ENCODE data around the gene JMJD4. TPM values are rescaled to one million over a fixed set of nuclear protein-coding genes. Genes with fewer than 3 reads are reported as not detected.

Gene JMJD4
- total and polyA plus RNA-seq, 2 of the 4 experiments (the other 2 are of a cell fraction) = 24.6 to 28.5 TPM

DNA sequence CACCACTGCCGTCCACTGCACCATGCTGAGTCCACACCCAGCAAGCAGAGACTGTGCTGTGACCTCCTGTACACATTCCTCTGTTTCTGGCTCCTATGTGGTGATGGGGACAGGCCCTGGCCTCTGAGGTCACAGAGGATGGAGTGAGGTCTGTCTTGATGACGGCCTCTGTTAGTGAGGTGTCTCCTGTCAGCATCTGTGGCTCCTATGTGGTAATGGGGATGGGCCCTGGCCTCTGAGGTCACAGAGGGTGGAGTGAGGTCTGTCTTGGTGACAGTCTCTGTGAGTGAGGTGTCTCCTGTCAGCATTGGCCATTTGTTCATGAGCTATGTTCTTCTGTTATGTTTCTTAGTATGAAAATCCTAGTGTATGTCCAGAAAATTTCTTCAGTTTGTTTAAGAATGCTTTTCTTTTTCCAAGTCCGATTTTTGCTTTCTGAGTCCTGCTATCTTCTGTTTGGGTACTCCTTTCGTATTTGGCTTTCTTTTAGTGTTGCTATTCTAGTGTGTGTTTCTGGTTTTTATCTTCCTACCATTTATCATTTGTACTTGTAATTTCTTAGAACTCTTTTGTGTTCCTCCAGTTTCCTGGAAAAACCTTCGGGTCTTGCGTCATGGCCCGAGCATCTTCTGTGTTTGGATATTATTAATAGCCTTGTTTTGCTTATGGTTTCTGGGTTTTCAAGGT lies 13.5 kb upstream of the JMJD4 start:
- Histone ChIP-seq H2AK5ac (ENCODE audit: low read depth, low read length) (no peak overlapping the region), H3K4me1 (ENCODE audit: control insufficient read depth, insufficient read depth, low read length) (peaks cover 3% of the 10 kb centered on the region; the same call in 1 of the 2 replicates), H3K4me2 (ENCODE audit: low read depth, low read length) (no peak overlapping the region; the same call in 1 of the 2 replicates), H4K91ac (ENCODE audit: insufficient read depth, low read depth, low read length) (no peak overlapping the region), H3K9ac (ENCODE audit: low read depth, low read length) (no peak overlapping the region), H2BK5ac (ENCODE audit: low read depth, low read length, poor library complexity, severe bottlenecking) (no peak overlapping the region), H3K27me3 (ENCODE audit: control insufficient read depth, insufficient read depth, low read length) (no peaks in the 10 kb centered on the region), H3K79me1 (ENCODE audit: low read depth in 1 of 2, low read length in 2 of 2) (peaks cover 42 to 83% of the 10 kb centered on the region in 2 experiments), H3K56ac (ENCODE audit: extremely low read depth, insufficient read depth, low read length) (no peak overlapping the region), H2BK20ac (ENCODE audit: low read depth, low read length) (no peak overlapping the region), H3K27ac (ENCODE audit: insufficient read depth, low read length) (no peak overlapping the region), H3K4me3 (ENCODE audit: insufficient read depth, low read depth, low read length) (no peak overlapping the region), H3K4ac (ENCODE audit: low read depth, low read length) (no peak overlapping the region), H3K14ac (replicated peaks; ENCODE audit: low read depth, low read length) (no peak overlapping the region), H3K18ac (ENCODE audit: low read depth, low read length) (no peak overlapping the region), H3K9me1 (ENCODE audit: insufficient read depth, low read length) (peaks cover 7% of the 10 kb centered on the region), H2BK120ac (ENCODE audit: low read depth, low read length) (no peak overlapping the region), H3K9me3 (ENCODE audit: control insufficient read depth, insufficient read depth, low read length) (no peaks in the 10 kb centered on the region), H2BK15ac (ENCODE audit: low read depth, low read length) (no peak overlapping the region), H2AK9ac (replicated peaks; ENCODE audit: low read depth, low read length, poor library complexity) (no peak overlapping the region), H2AFZ (replicated peaks; ENCODE audit: low read length, poor library complexity) (no peak overlapping the region), H3K36me3 (ENCODE audit: control insufficient read depth, insufficient read depth, low read length) (peaks cover 26% of the 10 kb centered on the region), H4K20me1 (ENCODE audit: insufficient read depth, low read length) (peaks cover 55% of the 10 kb centered on the region), H4K8ac (ENCODE audit: low read depth in 2 of 2, low read length in 2 of 2) (no peak overlapping the region), H4K5ac (ENCODE audit: low read depth, low read length) (no peak overlapping the region), H3K23ac (ENCODE audit: low read depth, low read length) (no peak overlapping the region)
- in situ Hi-C loops (cut with MboI; ENCODE audit: low sequenced_read_pairs) (no loop called here), dilution Hi-C loops (cut with HindIII; ENCODE audit: low sequenced_read_pairs, unreplicated experiment) (no loop called here), intact Hi-C loops (cut with micrococcal nuclease) (no loop called here)
- ChIA-PET POLR2A (ENCODE audit: unreplicated experiment) (no interaction called here), CTCF (no interaction called here)
- BruUV-seq (replicated peaks) = no TSS peak
- ATAC-seq (ENCODE audit: low read depth) (no peak), DNase-seq (no peak)
- no peak for TF ChIP-seq RCOR1 (IDR thresholded peaks at IDR 0.05; ENCODE audit: insufficient replicate concordance, low read length)
- TF ChIP-seq CEBPB (IDR thresholded peaks at IDR 0.05; ENCODE audit: low read depth, low read length) = peak; percentile 7; the same call in 1 of the 2 replicates
- WGBS, 2 experiments (ENCODE audit: extremely low coverage in 2 of 2, insufficient read length in 1 of 2) = no CpG with 5 or more reads among the region's 7 CpGs
